Activated CD8-positive, alpha-beta memory T cell treated with anti-CD3 and anti-CD28 coated beads for 1 hour (primary cell): ENCODE data around the gene HACD2.

Experiments
- DNase-seq, 2 donors: peaks; one replicate each; pipeline ENCODE4 v3.0.0-alpha.2; 2020; ENCODE audit warnings: low read depth in 1 of 2; ENCODE audit errors: extremely low read depth in 1 of 2

HACD2 gene

GRCh38 chr3:123571973-123572365 is 12.9 kb downstream of the HACD2 start:
- no peak for DNase-seq

- no peak for DNase-seq
These were observed 13.4 kb downstream of the HACD2 start for GRCh38 chr3:123571264-123571972.

- DNase-seq = no peak
These were observed 16.0 kb downstream of the HACD2 start for GRCh38 chr3:123568875-123569274.

- no peak for DNase-seq
These were observed 16.8 kb downstream of the HACD2 start for GRCh38 chr3:123568034-123568433.

GRCh38 chr3:123564056-123564455 is 20.8 kb downstream of the HACD2 start:
- no peak for DNase-seq

- no peak for DNase-seq
These were observed 22.3 kb downstream of the HACD2 start for GRCh38 chr3:123562547-123562946.

GRCh38 chr3:123561188-123561587 is 23.7 kb downstream of the HACD2 start:
- DNase-seq = no peak

GRCh38 chr3:123559040-123559861 is 25.6 kb downstream of the HACD2 start:
- no peak for DNase-seq

GRCh38 chr3:123553536-123553935 is 31.3 kb downstream of the HACD2 start:
- DNase-seq = no peak

- DNase-seq = no peak
These were observed 32.1 kb downstream of the HACD2 start for GRCh38 chr3:123552768-123553167.

- DNase-seq = no peak
These were observed 32.6 kb downstream of the HACD2 start for GRCh38 chr3:123552095-123552714.

GRCh38 chr3:123547881-123548519 is 36.9 kb downstream of the HACD2 start:
- DNase-seq = no peak

GRCh38 chr3:123546133-123546755 is 38.6 kb downstream of the HACD2 start:
- DNase-seq = no peak

- no peak for DNase-seq
These were observed 40.9 kb downstream of the HACD2 start for GRCh38 chr3:123543950-123544349.

GRCh38 chr3:123540285-123540684 is 44.6 kb downstream of the HACD2 start:
- DNase-seq = no peak

- DNase-seq = no peak
These were observed 48.5 kb downstream of the HACD2 start for GRCh38 chr3:123536153-123536895.

- DNase-seq = no peak
These were observed 49.3 kb downstream of the HACD2 start for GRCh38 chr3:123535580-123535979.

- DNase-seq = no peak
These were observed 50.6 kb downstream of the HACD2 start for GRCh38 chr3:123534264-123534663.

GRCh38 chr3:123533554-123534159 is 51.2 kb downstream of the HACD2 start:
- DNase-seq = no peak

GRCh38 chr3:123528130-123528529 is 56.7 kb downstream of the HACD2 start:
- no peak for DNase-seq
